Measurements from ENCODE around the gene HOXA5.

The HOXA5 gene

DNA sequence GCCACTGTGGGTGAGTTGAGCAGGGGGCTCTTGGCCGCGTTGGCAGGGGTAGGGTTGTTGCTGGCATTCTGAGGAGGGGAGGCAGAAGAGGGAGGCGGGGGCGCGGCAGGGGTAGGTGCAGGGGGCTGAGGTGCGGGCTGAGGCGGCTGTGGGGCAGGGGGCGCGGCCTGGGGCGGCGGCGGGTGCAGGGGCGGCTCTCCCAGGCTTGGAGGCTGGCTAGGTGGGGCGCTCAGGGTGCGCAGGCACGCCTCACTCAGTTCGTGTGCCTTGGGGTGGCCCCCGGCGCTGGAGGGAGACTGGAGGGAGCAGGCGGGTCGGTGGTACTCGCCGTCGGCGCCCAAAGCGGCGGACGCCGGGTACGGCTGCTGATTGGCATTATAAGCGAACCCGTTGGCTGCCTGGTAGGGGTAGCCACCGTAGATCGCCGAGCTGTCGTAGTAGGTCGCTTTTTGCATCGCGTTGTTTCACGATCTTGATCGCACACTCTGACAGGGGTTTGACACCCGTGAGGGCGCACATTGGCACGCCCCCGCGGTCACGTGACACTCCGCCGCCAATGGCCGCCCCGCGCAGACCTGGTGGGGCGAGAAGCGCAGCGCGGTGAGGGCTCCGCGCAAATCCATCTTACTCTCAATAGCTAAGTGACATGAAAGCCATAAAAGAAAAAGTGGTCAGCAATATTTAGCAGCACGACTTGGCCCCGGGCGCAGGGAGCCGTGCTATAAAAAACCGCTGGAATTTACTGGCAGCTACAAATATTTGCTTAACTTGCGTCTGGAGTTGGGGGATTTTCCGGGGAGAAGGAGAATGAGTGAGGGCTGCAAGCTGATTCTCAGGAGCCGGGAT is 33.1 kb downstream of the HOXA5 start:
- no peak overlapping the region for H3K4me3 ChIP-seq (ENCODE audit: insufficient read depth, low read depth, low read length, poor library complexity, severe bottlenecking)
- no peaks in the 10 kb centered on the region for H3K27me3 ChIP-seq (replicated peaks; ENCODE audit: control insufficient read depth, insufficient read depth, low read length, poor library complexity, severe bottlenecking)
- H3K9me3 ChIP-seq (ENCODE audit: control insufficient read depth, low read length) = no peaks in the 10 kb centered on the region
- H3K36me3 ChIP-seq (ENCODE audit: control insufficient read depth, insufficient read depth, low read length) = no peaks in the 10 kb centered on the region
- no peaks in the 10 kb centered on the region for H3K4me1 ChIP-seq (ENCODE audit: control insufficient read depth, insufficient read depth, low read length, poor library complexity, severe bottlenecking)
- DNase-seq = no peak
- no peak overlapping the region for H3K27ac ChIP-seq (ENCODE audit: insufficient read depth, low read length, poor library complexity, severe bottlenecking)

DNA sequence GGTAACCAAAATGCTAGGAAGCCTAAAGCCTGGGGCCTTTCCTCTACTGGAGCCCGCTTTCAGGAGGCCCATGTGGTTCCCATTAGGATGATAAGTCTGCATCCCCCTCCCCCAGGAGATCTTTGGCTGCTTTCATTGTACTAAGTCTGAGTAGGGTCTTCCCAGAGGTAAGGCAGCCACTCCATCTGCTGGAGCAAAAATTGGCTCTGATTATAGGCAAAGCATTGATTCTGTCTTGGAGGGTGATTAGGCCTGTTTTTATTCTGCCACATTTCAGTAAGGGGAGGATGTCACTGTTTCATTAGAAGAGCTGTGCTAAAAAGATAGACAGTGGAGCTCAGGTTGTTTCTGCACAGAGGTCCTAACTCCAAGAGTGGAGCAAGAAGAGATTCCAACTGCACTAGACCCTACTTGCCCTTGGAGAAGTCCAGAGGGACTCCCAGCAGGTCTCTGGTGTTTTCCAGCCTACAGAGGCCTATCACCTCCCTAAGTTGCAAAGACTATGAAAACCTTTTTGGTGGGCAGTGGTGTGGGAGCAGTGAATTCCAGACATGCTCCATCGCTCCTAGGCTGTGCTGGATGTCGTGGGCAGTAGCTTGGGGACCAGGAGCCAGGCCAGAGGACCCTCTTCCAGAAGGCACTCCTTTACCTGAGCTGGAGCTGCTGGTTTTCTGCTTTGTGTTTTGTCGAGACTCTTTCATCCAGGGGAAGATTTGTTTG is 33.9 kb downstream of the HOXA5 start:
- Histone ChIP-seq H3K4me1 (ENCODE audit: control insufficient read depth, insufficient read depth, low read length, poor library complexity, severe bottlenecking) (no peaks in the 10 kb centered on the region), H3K4me3 (ENCODE audit: insufficient read depth, low read depth, low read length, poor library complexity, severe bottlenecking) (no peak overlapping the region), H3K9me3 (ENCODE audit: control insufficient read depth, low read length) (no peaks in the 10 kb centered on the region), H3K27ac (ENCODE audit: insufficient read depth, low read length, poor library complexity, severe bottlenecking) (no peak overlapping the region), H3K27me3 (replicated peaks; ENCODE audit: control insufficient read depth, insufficient read depth, low read length, poor library complexity, severe bottlenecking) (peaks cover 4% of the 10 kb centered on the region), H3K36me3 (ENCODE audit: control insufficient read depth, insufficient read depth, low read length) (no peaks in the 10 kb centered on the region)
- DNase-seq = no peak

DNA sequence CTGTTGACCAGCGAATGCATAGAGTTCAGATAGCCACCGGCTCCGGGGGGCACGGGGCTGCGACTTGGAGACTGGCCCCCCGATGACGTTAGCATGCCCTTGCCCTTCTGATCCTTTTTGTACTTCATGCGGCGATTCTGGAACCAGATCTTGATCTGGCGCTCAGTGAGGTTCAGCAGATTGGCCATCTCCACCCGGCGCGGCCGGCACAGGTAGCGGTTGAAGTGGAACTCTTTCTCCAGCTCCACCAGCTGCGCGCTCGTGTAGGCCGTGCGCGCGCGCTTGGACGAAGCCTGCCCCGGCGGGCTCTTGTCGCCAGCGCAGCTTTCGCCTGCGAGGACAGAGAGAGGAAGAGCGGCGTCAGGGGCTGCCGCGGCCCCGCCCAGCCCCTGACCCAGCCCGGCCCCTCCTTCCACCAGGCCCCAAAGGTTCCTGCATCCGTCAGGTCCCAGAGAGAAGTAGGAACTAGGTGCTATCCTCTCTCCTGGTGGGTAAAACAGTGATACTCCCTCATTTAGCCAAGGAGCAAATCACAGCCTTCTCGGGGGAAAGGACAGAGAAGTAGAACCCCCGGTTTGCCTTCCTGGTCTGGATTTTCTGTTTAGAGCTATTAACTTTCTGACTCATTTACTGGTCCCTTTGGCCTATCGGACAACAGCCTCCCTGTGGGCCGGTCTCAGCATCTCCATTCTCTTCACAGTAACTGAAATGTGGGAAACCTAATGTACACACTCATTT is 34.9 kb downstream of the HOXA5 start:
- no peaks in the 10 kb centered on the region for H3K9me3 ChIP-seq (ENCODE audit: control insufficient read depth, low read length)
- no peaks in the 10 kb centered on the region for H3K36me3 ChIP-seq (ENCODE audit: control insufficient read depth, insufficient read depth, low read length)
- no peak overlapping the region for H3K27ac ChIP-seq (ENCODE audit: insufficient read depth, low read length, poor library complexity, severe bottlenecking)
- no peak overlapping the region for H3K4me3 ChIP-seq (ENCODE audit: insufficient read depth, low read depth, low read length, poor library complexity, severe bottlenecking)
- H3K27me3 ChIP-seq (replicated peaks; ENCODE audit: control insufficient read depth, insufficient read depth, low read length, poor library complexity, severe bottlenecking) = peaks cover 13% of the 10 kb centered on the region
- H3K4me1 ChIP-seq (ENCODE audit: control insufficient read depth, insufficient read depth, low read length, poor library complexity, severe bottlenecking) = no peaks in the 10 kb centered on the region
- no peak for DNase-seq

DNA sequence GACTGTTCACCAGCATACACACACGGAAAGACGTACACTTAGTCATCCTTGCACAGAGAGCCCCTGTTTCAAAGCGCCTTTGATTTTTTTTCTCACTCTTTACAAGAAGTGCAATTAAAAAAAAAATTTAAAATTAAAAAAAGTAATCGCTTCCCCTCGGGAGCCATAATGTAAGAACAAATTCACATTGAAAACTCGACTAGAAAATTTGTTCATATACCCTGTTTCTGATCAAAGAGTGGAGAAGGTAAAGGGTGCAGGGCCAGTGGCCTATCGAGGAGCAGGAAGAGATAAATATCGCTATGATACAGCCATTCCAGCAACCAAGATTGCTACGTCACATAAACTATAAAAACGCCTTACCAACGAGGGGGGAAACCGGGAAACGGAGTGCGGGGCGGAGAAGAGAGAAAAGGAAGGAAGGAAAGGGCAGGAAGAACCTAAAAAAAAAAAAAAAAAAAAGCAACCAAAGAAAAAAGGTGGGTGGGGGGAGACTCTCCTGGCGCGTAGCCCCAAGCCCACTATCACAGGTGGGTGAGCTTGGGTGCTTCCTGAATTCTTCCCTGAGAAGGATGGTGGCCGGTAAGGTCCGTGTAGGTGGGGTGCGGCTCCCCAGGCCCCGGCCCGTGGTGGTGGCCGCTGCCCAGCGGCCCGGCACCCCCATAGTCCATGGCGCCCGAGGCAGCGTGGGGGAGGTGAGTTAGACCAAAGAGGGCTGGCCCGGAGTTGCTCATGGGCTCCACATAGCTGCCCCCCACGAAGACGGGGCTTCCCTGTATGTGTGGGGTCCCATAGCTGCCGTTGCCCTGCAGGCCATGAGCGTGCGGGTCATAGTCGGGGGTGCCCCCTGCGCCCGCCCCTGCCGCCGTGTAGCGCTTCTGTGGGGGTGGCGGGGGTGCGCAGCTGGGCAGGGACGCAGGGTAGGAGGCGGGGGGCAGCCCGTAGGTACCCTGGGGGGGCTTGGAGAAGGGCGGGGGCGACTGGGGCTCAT is 35.8 kb downstream of the HOXA5 start:
- H3K9me3 ChIP-seq (ENCODE audit: control insufficient read depth, low read length) = no peaks in the 10 kb centered on the region
- no peak for DNase-seq
- peaks cover 3% of the 10 kb centered on the region for H3K4me1 ChIP-seq (ENCODE audit: control insufficient read depth, insufficient read depth, low read length, poor library complexity, severe bottlenecking)
- no peaks in the 10 kb centered on the region for H3K36me3 ChIP-seq (ENCODE audit: control insufficient read depth, insufficient read depth, low read length)
- H3K4me3 ChIP-seq (ENCODE audit: insufficient read depth, low read depth, low read length, poor library complexity, severe bottlenecking) = no peak overlapping the region
- H3K27ac ChIP-seq (ENCODE audit: insufficient read depth, low read length, poor library complexity, severe bottlenecking) = no peak overlapping the region
- peaks cover 19% of the 10 kb centered on the region for H3K27me3 ChIP-seq (replicated peaks; ENCODE audit: control insufficient read depth, insufficient read depth, low read length, poor library complexity, severe bottlenecking)

DNA sequence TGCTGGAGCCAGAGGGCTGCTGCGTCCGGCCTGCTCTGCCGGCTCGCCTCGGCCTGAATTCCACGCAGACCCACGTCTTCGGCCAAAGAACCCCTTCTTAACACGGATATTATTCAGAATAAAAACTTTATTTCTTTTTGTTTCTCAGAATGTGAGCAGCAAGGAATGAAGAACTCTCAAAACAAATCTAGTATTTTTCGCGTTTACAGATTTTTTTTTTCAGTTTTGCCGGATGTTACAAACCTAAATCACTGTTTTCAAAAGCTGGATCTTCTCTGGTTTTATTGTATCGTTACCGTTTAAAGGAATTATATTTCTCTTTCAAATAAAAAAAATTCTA is 36.6 kb downstream of the HOXA5 start:
- no peaks in the 10 kb centered on the region for H3K9me3 ChIP-seq (ENCODE audit: control insufficient read depth, low read length)
- no peaks in the 10 kb centered on the region for H3K36me3 ChIP-seq (ENCODE audit: control insufficient read depth, insufficient read depth, low read length)
- H3K27ac ChIP-seq (ENCODE audit: insufficient read depth, low read length, poor library complexity, severe bottlenecking) = no peak overlapping the region
- H3K27me3 ChIP-seq (replicated peaks; ENCODE audit: control insufficient read depth, insufficient read depth, low read length, poor library complexity, severe bottlenecking) = peaks cover 24% of the 10 kb centered on the region
- no peak for DNase-seq
- H3K4me1 ChIP-seq (ENCODE audit: control insufficient read depth, insufficient read depth, low read length, poor library complexity, severe bottlenecking) = peaks cover 9% of the 10 kb centered on the region
- no peak overlapping the region for H3K4me3 ChIP-seq (ENCODE audit: insufficient read depth, low read depth, low read length, poor library complexity, severe bottlenecking)

DNA sequence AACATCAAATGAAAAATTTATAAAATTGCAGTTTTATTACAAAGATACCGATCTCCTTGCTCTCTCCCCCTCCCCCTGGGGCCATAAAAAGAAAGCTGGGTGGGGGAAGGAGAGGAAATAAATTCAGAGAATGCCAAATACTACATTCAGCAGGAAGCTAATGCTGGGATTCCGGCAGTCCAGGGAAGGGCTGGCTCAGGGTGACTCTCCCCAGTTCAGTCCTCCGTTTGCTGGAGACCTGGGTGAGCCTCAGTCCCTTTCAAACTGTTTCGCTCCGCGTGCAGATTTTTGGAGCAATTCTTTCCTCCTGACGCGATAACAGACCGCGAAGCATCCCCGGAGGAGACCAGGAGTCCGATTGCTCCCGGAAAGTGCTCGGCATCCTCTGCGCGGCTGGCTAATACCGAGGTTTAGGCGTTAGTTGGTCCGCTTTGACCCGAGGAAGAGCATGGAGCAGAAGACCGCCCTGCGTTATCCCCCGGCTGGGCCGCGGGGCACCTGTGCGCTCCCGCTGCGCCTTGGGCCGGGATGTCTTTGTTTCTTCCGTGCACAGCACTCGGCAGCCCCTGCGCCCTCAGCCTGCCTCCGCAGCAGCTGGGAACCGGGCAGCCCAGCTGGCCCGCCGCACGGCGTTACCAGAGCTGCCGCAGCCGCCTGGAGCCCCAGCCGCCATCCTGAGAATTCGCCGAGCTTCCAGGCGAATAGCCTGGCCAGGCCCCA is 37.1 kb downstream of the HOXA5 start:
- H3K27ac ChIP-seq (ENCODE audit: insufficient read depth, low read length, poor library complexity, severe bottlenecking) = no peak overlapping the region
- no peak for DNase-seq
- no peaks in the 10 kb centered on the region for H3K36me3 ChIP-seq (ENCODE audit: control insufficient read depth, insufficient read depth, low read length)
- H3K9me3 ChIP-seq (ENCODE audit: control insufficient read depth, low read length) = no peaks in the 10 kb centered on the region
- H3K4me3 ChIP-seq (ENCODE audit: insufficient read depth, low read depth, low read length, poor library complexity, severe bottlenecking) = no peak overlapping the region
- H3K4me1 ChIP-seq (ENCODE audit: control insufficient read depth, insufficient read depth, low read length, poor library complexity, severe bottlenecking) = peaks cover 9% of the 10 kb centered on the region
- H3K27me3 ChIP-seq (replicated peaks; ENCODE audit: control insufficient read depth, insufficient read depth, low read length, poor library complexity, severe bottlenecking) = peaks cover 28% of the 10 kb centered on the region

DNA sequence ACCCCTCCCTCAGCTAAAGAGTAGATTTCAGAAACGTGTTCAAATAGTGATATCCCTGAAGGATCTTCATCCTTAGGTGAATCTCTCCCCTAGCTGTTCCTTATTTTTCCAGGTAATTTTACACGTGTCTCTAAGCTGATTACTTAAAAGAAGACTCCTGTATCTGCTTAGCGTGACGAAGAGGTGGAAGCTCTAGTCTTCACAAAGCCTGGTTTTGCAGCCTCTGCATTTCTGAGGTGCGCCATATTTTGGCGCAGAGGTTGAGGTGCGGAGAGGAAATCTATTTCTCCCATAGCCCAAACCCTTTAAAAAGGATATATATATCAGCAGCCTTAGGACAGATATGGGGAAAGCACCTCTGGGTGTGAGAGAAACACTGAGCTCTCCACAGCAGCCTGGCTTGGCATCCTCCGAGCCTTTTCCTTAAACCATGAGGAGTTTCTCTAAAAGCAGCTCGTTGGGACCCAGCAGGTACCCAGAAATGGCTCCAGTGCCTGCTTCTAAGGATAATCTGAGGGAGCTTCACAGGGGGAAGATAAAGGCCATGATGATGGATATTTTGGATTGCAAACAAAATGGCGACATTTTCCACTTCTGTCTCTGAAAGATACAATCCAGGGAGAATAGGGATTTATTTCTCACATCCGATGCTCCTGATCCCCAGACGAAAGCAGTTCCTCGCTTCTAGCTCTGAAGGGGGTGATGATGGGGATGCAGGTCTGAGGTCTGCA is 38.0 kb downstream of the HOXA5 start:
- no peaks in the 10 kb centered on the region for H3K36me3 ChIP-seq (ENCODE audit: control insufficient read depth, insufficient read depth, low read length)
- DNase-seq = no peak
- no peak overlapping the region for H3K27ac ChIP-seq (ENCODE audit: insufficient read depth, low read length, poor library complexity, severe bottlenecking)
- peaks cover 9% of the 10 kb centered on the region for H3K4me1 ChIP-seq (ENCODE audit: control insufficient read depth, insufficient read depth, low read length, poor library complexity, severe bottlenecking)
- no peak overlapping the region for H3K4me3 ChIP-seq (ENCODE audit: insufficient read depth, low read depth, low read length, poor library complexity, severe bottlenecking)
- no peaks in the 10 kb centered on the region for H3K9me3 ChIP-seq (ENCODE audit: control insufficient read depth, low read length)
- peaks cover 28% of the 10 kb centered on the region for H3K27me3 ChIP-seq (replicated peaks; ENCODE audit: control insufficient read depth, insufficient read depth, low read length, poor library complexity, severe bottlenecking)

DNA sequence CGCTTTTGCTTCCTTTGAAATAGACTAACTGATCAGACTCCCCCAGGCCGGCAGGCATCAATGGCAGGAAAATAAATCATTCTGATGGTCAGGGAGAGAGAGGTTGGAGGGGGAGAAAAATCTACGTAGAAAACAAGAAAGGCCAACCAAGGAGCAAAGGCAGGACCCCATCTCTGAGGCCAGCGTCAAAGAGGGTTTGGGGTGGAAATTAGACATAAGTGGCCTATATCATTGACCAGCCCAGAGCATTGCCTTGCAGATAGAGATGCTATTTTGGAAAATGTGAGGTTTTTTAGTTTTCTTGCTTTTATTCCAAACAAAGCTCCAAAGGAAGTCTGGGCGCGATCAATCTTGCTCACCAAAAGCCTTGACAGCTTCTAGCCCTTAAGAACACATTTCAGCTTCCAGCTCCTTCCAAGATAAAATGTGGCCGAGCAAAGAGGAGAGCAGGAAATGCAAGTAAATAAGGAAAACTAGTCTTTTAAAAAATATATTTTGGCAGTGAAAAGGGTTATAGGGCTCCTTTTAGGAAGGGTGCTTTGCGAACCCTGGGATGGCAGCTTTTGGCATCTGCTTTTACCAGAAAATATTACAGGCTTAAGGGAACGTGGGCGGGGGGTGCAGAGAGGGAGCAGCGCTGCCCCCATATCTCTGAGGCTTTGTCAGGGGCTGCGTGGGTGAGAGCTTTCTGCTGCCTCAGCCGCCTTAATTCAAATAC is 39.0 kb downstream of the HOXA5 start:
- H3K9me3 ChIP-seq (ENCODE audit: control insufficient read depth, low read length) = no peaks in the 10 kb centered on the region
- H3K27me3 ChIP-seq (replicated peaks; ENCODE audit: control insufficient read depth, insufficient read depth, low read length, poor library complexity, severe bottlenecking) = peaks cover 28% of the 10 kb centered on the region
- DNase-seq = no peak
- H3K4me3 ChIP-seq (ENCODE audit: insufficient read depth, low read depth, low read length, poor library complexity, severe bottlenecking) = no peak overlapping the region
- H3K27ac ChIP-seq (ENCODE audit: insufficient read depth, low read length, poor library complexity, severe bottlenecking) = no peak overlapping the region
- peaks cover 9% of the 10 kb centered on the region for H3K4me1 ChIP-seq (ENCODE audit: control insufficient read depth, insufficient read depth, low read length, poor library complexity, severe bottlenecking)
- no peaks in the 10 kb centered on the region for H3K36me3 ChIP-seq (ENCODE audit: control insufficient read depth, insufficient read depth, low read length)
